Parathyroid adenoma (tissue), 2 donors: ENCODE results near the gene PINLYP.

ENCODE experiments used
- H2AFZ ChIP-seq: fragments of 300-600 bp; sonication (generic); one replicate; pipeline ENCODE4 v1.7.0; 2017; ENCODE audit warnings: antibody characterized with exemption, mild to moderate bottlenecking
- H3K27ac ChIP-seq: fragments of 300-600 bp; sonication (generic); one replicate; pipeline ENCODE4 v1.7.0; 2017
- H3K27me3 ChIP-seq: fragments of 300-600 bp; sonication (generic); one replicate; pipeline ENCODE4 v1.7.0; 2017; ENCODE audit warnings: low read length; ENCODE audit not compliant: control insufficient read depth, insufficient read depth
- H3K36me3 ChIP-seq: fragments of 300-600 bp; sonication (generic); one replicate; pipeline ENCODE4 v1.7.0; 2017; ENCODE audit warnings: low read length; ENCODE audit not compliant: control insufficient read depth, insufficient read depth
- H3K4me1 ChIP-seq: fragments of 300-600 bp; sonication (generic); one replicate; pipeline ENCODE4 v1.7.0; 2017; ENCODE audit warnings: control low read depth
- H3K4me2 ChIP-seq: fragments of 300-600 bp; sonication (generic); one replicate; pipeline ENCODE4 v1.7.0; 2017; ENCODE audit warnings: low read length
- H3K4me3 ChIP-seq: fragments of 300-600 bp; sonication (generic); one replicate; pipeline ENCODE4 v1.7.0; 2017; ENCODE audit warnings: low read depth, low read length
- H3K79me2 ChIP-seq: fragments of 300-600 bp; sonication (generic); one replicate; pipeline ENCODE4 v1.7.0; 2017; ENCODE audit warnings: control low read depth
- H3K9ac ChIP-seq: fragments of 300-600 bp; sonication (generic); one replicate; pipeline ENCODE4 v1.7.0; 2017; ENCODE audit warnings: mild to moderate bottlenecking
- H3K9me3 ChIP-seq: fragments of 300-600 bp; sonication (generic); one replicate; pipeline ENCODE4 v1.7.0; 2017; ENCODE audit warnings: low read length; ENCODE audit not compliant: control insufficient read depth
- TF ChIP-seq, protein P1 (sequence below): fragments of 300-600 bp; sonication (generic); IDR thresholded peaks from one replicate; pipeline ENCODE4 v1.7.0; 2017; ENCODE audit warnings: antibody characterized with exemption, mild to moderate bottlenecking
- donor health status: primary hyperparathyroidism.

The PINLYP gene

DNA sequence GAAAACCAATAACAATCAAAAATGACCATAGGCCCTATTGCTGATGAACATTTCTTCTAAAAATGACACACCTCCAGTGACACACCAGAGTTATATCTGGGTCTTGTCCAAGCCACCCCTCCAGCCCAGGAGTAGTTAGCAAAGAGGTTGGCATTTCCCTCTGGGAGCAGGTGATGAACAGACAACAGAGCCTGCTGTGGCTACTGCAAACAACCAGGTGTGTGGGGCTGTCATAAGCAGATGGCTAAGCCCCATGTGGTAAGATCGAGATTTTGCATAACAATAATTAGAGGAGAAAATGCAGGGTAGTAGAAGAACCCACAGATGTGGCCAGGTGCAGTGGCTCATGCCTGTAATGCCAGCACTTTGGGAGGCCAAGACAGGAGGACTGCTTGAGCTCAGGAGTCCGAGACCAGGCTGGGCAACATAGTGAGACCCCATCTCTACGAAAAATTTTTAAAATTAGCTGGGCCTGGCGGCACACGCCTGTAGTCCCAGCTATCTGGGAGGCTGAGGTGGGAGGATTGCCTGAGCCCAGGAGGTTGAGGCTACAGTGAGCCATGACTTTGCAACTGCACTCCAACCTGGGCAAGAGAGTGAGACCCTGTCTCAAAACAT, 5.3 kb upstream of the PINLYP start:
- TF ChIP-seq, protein P1, sequence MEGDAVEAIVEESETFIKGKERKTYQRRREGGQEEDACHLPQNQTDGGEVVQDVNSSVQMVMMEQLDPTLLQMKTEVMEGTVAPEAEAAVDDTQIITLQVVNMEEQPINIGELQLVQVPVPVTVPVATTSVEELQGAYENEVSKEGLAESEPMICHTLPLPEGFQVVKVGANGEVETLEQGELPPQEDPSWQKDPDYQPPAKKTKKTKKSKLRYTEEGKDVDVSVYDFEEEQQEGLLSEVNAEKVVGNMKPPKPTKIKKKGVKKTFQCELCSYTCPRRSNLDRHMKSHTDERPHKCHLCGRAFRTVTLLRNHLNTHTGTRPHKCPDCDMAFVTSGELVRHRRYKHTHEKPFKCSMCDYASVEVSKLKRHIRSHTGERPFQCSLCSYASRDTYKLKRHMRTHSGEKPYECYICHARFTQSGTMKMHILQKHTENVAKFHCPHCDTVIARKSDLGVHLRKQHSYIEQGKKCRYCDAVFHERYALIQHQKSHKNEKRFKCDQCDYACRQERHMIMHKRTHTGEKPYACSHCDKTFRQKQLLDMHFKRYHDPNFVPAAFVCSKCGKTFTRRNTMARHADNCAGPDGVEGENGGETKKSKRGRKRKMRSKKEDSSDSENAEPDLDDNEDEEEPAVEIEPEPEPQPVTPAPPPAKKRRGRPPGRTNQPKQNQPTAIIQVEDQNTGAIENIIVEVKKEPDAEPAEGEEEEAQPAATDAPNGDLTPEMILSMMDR: no peak
- no peak overlapping the region for H2AFZ ChIP-seq
- H3K4me1 ChIP-seq: no peaks in the 10 kb centered on the region

DNA sequence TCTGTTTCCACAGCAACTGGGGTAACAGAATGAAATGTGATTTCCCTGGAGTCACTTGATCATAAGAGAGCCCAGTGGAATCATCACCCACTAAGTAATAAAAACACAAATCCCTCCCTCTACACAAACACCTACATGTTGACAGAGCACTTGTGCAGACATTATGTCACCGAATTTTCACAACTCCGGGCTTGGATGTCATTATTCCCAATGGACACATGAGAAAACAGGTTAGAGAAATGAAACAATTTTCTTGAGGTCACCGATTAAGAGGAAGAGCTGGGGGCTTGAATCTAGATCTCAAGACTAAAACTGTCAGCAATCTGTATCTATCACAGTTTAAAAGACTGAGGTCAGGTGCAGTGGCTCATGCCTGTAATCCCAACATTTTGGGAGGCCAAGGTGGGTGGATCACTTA, 3.4 kb upstream of the PINLYP start:
- H3K4me3 ChIP-seq: no peak overlapping the region
- H3K27ac ChIP-seq: no peak overlapping the region
- H3K9me3 ChIP-seq: no peaks in the 10 kb centered on the region
- no peak overlapping the region for H3K4me2 ChIP-seq
- H3K79me2 ChIP-seq: peaks cover 29% of the 10 kb centered on the region
- no peaks in the 10 kb centered on the region for H3K4me1 ChIP-seq
- no peak overlapping the region for H3K9ac ChIP-seq
- TF ChIP-seq, protein P1: no peak
- H3K27me3 ChIP-seq: no peaks in the 10 kb centered on the region
- H3K36me3 ChIP-seq: no peaks in the 10 kb centered on the region
- no peak overlapping the region for H2AFZ ChIP-seq

More for the DNA sequence above, 5.3 kb upstream of the PINLYP start:
- peaks cover 41% of the 10 kb centered on the region for H3K79me2 ChIP-seq
- no peak overlapping the region for H3K27ac ChIP-seq
- no peaks in the 10 kb centered on the region for H3K9me3 ChIP-seq
- no peak overlapping the region for H3K4me3 ChIP-seq
- no peak overlapping the region for H3K9ac ChIP-seq
- H3K36me3 ChIP-seq: no peaks in the 10 kb centered on the region
- H3K27me3 ChIP-seq: no peaks in the 10 kb centered on the region
- no peak overlapping the region for H3K4me2 ChIP-seq

DNA sequence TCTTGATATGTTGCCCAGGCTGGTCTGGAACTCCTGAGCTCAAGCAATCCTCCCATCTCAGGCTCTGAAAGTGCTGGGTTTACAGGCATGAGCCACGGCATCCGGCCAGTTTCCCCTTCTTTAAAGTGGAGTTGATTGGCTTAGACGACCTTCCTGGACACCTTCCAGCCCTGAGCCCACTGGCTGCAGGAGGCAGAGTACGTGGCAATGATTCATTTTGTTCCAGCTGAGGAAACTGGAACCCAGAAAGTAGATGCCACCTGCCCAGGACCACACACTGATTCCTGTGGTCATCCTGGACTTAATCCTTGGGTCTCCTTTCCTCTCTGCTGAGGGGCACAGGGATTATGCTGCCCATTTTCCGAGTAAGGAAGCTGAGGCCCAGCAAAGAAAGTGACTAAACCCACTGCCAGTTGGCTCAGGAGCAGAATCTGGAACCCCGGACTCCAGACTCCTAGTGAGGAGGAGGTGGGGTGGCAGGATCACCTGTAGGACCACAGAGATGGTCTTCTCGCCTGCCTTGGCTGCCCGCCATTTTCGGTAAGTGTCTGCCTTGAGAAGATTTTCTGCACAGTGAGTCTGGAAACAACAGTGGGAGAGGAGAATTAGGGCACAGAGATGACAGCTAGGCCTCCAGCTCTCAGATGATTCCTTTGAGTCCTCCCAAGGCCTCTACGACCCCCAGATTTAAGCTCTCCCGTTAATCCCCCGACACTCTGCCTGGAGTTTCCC, 1.0 kb upstream of the PINLYP start:
- Histone ChIP-seq H3K27ac (peak overlapping the region; percentile 69), H2AFZ (peak overlapping the region; percentile 85), H3K9ac (peak overlapping the region; percentile 87), H3K4me1 (no peaks in the 10 kb centered on the region), H3K4me3 (peak overlapping the region; percentile 90), H3K9me3 (no peaks in the 10 kb centered on the region), H3K27me3 (no peaks in the 10 kb centered on the region), H3K4me2 (peak overlapping the region; percentile 97), H3K36me3 (no peaks in the 10 kb centered on the region), H3K79me2 (peaks cover 18% of the 10 kb centered on the region)
- TF ChIP-seq, protein P1: no peak

DNA sequence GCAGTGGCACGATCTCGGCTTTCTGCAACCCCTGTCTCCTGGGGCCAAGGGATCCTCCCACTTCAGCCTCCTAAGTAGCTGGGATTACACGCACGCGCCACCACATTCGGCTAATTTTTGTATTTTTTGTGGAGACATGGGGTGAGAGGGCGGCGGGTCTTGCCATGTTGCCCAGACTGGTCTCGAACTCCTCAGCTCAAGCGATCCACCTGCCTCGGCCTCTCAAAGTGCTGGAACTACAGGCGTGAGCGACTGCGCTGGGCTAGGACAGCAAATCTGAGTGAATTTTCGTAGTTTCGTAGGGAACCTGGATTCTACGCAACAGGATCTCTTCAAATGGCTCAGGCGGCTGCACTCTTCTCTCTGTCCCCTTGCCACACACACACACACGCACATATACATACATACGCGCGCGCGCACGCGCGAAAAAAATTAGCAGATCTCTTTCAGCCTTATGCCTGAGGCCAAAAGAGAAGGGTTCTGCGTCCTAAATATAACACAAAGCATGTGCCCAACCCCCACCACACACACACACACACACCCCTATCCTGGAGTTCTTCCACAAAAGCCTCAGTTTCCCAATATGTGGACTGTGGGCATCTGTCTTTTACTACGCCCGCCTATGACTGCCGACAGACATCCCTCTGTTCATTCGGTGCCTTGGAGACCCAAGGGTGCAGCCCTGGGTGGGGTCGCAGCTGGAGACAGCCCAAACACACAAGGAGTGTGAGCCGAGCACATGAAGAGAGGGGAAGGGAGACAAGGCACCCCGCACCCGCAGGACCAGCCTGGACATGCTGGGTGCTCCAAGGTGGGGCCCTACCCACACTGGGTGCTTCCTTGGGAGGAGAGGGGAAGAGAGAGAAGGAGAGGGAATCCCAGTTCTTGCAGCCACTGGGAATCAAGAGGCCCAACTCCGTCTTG, 616 bp downstream of the PINLYP start:
- Histone ChIP-seq H3K4me3 (peak overlapping the region; percentile 90), H3K79me2 (peaks cover 10% of the 10 kb centered on the region), H3K27ac (peak overlapping the region; percentile 31), H3K36me3 (no peaks in the 10 kb centered on the region), H3K9me3 (no peaks in the 10 kb centered on the region), H3K27me3 (no peaks in the 10 kb centered on the region), H3K4me2 (peak overlapping the region; percentile 79), H3K9ac (no peak overlapping the region), H3K4me1 (no peaks in the 10 kb centered on the region), H2AFZ (peak overlapping the region; percentile 85)
- TF ChIP-seq, protein P1: no peak
